HCT116 (cell line): Measurements from ENCODE around the gene NBAS. TPM values are rescaled to one million over a fixed set of nuclear protein-coding genes. Genes with fewer than 3 reads are reported as not detected.

Experiments
- ATAC-seq: fragments of 200-7000 bp; cut with Tn5 transposase; 2 replicates; pipeline ENCODE4 v1.9.1; 2020; ENCODE audit warnings: mild to moderate bottlenecking, moderate library complexity
- BruUV-seq: library from RNA; stranded (reverse); fragments of 400-500 nt; replicated peaks from 2 replicates; lab custom pipeline; 2021; lab: Mats Ljungman, UMichigan
- CTCF ChIA-PET: fragments of 300-600 bp; sonication (Branson Sonifier 250); formaldehyde crosslinking; loops from one replicate; lab custom pipeline; 2021; ENCODE audit warnings: antibody characterized with exemption; lab: Charles Lee
- POLR2A ChIA-PET: fragments of 300-600, 350-600 bp; sonication (Branson Sonifier 250); formaldehyde crosslinking; loops from one replicate; lab custom pipeline; 2021; ENCODE audit warnings: antibody characterized with exemption; lab: Charles Lee
- RAD21 ChIA-PET, 2 experiments: fragments of 300-600 bp; sonication (Branson Sonifier 250); formaldehyde crosslinking; loops; one replicate each; lab custom pipeline; 2023; ENCODE audit warnings: low total read pairs in 2 of 2; ENCODE audit not compliant: uncharacterized antibody in 2 of 2, unreplicated experiment in 2 of 2, low non-redundant PET in 1 of 2; lab: Charles Lee
- DNase-seq: peaks from one replicate; pipeline ENCODE4 v3.0.0-alpha.2; 2010; ENCODE audit warnings: low read depth, low spot score
- H2AFZ ChIP-seq: fragments of 200-600 bp; shearing (Covaris generic), sonication (generic); 2 replicates; pipeline ENCODE4 v1.6.1; 2017; ENCODE audit warnings: low read depth, mixed run types, mixed read lengths, antibody characterized with exemption, low read length; ENCODE audit not compliant: poor library complexity, severe bottlenecking
- H3K27ac ChIP-seq: 2 replicates; pipeline ENCODE4 v1.5.1; 2012; ENCODE audit warnings: low read depth, low read length
- H3K27me3 ChIP-seq: fragments of 200-600 bp; sonication (generic); 2 replicates; pipeline ENCODE4 v1.6.1; 2016; ENCODE audit warnings: mixed run types, low read length, mixed read lengths; ENCODE audit not compliant: insufficient read depth
- H3K36me3 ChIP-seq, 2 experiments: fragments of 200-500 bp in 1 of 2; fragments of 200-600 bp in 1 of 2; sonication (Bioruptor generic) in 1 of 2; sonication (generic) in 1 of 2; 2 replicates each; pipeline versions ENCODE4 v1.5.1 to v1.6.1; 2014 to 2016; ENCODE audit warnings: low read length in 2 of 2, inconsistent platforms in 1 of 2, mixed read lengths in 1 of 2, mixed run types in 1 of 2; ENCODE audit not compliant: insufficient read depth in 2 of 2, control insufficient read depth in 1 of 2
- H3K4me1 ChIP-seq, 2 experiments: fragments of 200-600 bp in 1 of 2; sonication (generic) in 1 of 2; 2 replicates each; pipeline versions ENCODE4 v1.5.1 to v1.6.1; 2012 to 2017; ENCODE audit warnings: low read length in 2 of 2, inconsistent platforms in 1 of 2, mild to moderate bottlenecking in 1 of 2, mixed read lengths in 1 of 2, mixed run types in 1 of 2, moderate library complexity in 1 of 2; ENCODE audit not compliant: insufficient read depth in 2 of 2, control insufficient read depth in 1 of 2
- H3K4me2 ChIP-seq: fragments of 200-600 bp; sonication (generic); 2 replicates; pipeline ENCODE4 v1.6.1; 2017; ENCODE audit warnings: mixed run types, low read length, mixed read lengths
- H3K4me3 ChIP-seq, 2 experiments: fragments of 200-600 bp in 1 of 2; sonication (generic) in 1 of 2; replicated peaks in 1 of 2; 2 replicates each; pipeline ENCODE4 v1.5.1; 2011 to 2016; ENCODE audit warnings: low read length in 2 of 2, control low read depth in 1 of 2, low read depth in 1 of 2, mild to moderate bottlenecking in 1 of 2, mixed read lengths in 1 of 2, mixed run types in 1 of 2
- H3K79me2 ChIP-seq: fragments of 200-600 bp; sonication (generic); 2 replicates; pipeline ENCODE4 v1.6.1; 2017; ENCODE audit warnings: mild to moderate bottlenecking, mixed run types, low read length, moderate library complexity, mixed read lengths; ENCODE audit not compliant: insufficient read depth
- H3K9ac ChIP-seq: fragments of 200-600 bp; sonication (generic); 2 replicates; pipeline ENCODE4 v1.6.1; 2016; ENCODE audit warnings: low read length, mixed read lengths
- H3K9me2 ChIP-seq: fragments of 200-600 bp; sonication (generic), shearing (Covaris generic); 2 replicates; pipeline ENCODE4 v1.6.1; 2017; ENCODE audit warnings: mixed run types, mild to moderate bottlenecking, moderate library complexity; ENCODE audit not compliant: insufficient read depth
- H3K9me3 ChIP-seq, 2 experiments: fragments of 200-500 bp in 1 of 2; fragments of 200-600 bp in 1 of 2; sonication (Bioruptor generic) in 1 of 2; sonication (generic) in 1 of 2; 2 replicates each; pipeline ENCODE4 v1.6.1; 2014 to 2017; ENCODE audit warnings: low read length in 2 of 2, mixed read lengths in 2 of 2, inconsistent platforms in 1 of 2, low read depth in 1 of 2, mild to moderate bottlenecking in 1 of 2, mixed run types in 1 of 2, moderate library complexity in 1 of 2; ENCODE audit not compliant: control insufficient read depth in 1 of 2, insufficient read depth in 1 of 2
- H4K20me1 ChIP-seq: fragments of 200-600 bp; sonication (generic), shearing (Covaris generic); 2 replicates; pipeline ENCODE4 v1.6.1; 2017; ENCODE audit warnings: mixed run types, mild to moderate bottlenecking, moderate library complexity; ENCODE audit not compliant: insufficient read depth
- CBX3 ChIP-seq: IDR thresholded peaks from 2 replicates; pipeline ENCODE4 v1.6.1; 2012; ENCODE audit warnings: low read depth
- CEBPB ChIP-seq: IDR thresholded peaks from 2 replicates; pipeline ENCODE4 v1.6.1; 2012; ENCODE audit warnings: low read depth
- EGR1 ChIP-seq: IDR thresholded peaks from 2 replicates; pipeline ENCODE4 v1.6.1; 2012; ENCODE audit warnings: low read depth
- ELF1 ChIP-seq: IDR thresholded peaks from 2 replicates; pipeline ENCODE4 v1.6.1; 2012; ENCODE audit warnings: low read depth, borderline replicate concordance
- EZH2 ChIP-seq: fragments of 200-600 bp; sonication (generic); IDR thresholded peaks from 2 replicates; pipeline ENCODE4 v1.6.1; 2017; ENCODE audit warnings: antibody characterized with exemption, mixed run types
- EZH2phosphoT487 ChIP-seq: fragments of 200-600 bp; IDR thresholded peaks from 2 replicates; pipeline ENCODE4 v1.6.1; 2018; ENCODE audit warnings: antibody characterized with exemption, borderline replicate concordance
- FOSL1 ChIP-seq: IDR thresholded peaks from 2 replicates; pipeline ENCODE4 v1.6.1; 2012; ENCODE audit warnings: low read depth
- JUND ChIP-seq: IDR thresholded peaks from 2 replicates; pipeline ENCODE4 v1.6.1; 2012
- POLR2A ChIP-seq: IDR thresholded peaks from 2 replicates; pipeline ENCODE4 v1.7.0; 2011; ENCODE audit warnings: borderline replicate concordance; ENCODE audit not compliant: insufficient read depth, insufficient read length; ENCODE audit errors: extremely low read depth
- SRF ChIP-seq: IDR thresholded peaks from 2 replicates; pipeline ENCODE4 v1.6.1; 2012; ENCODE audit warnings: low read depth
- TCF7L2 ChIP-seq: IDR thresholded peaks from 2 replicates; pipeline ENCODE4 v1.7.0; 2011; ENCODE audit warnings: borderline replicate concordance, inconsistent platforms; ENCODE audit not compliant: insufficient read depth, insufficient read length; ENCODE audit errors: extremely low read depth
- ZFX ChIP-seq: fragments of 450-650 bp; IDR thresholded peaks from 2 replicates; pipeline ENCODE4 v1.6.1; 2017
- intact Hi-C: fragments of 100-400 bp; cut with micrococcal nuclease; formaldehyde crosslinking; loops from 2 replicates; pipeline ENCODE4 v1.10.0; 2022
- total RNA-seq: library from RNA; stranded (reverse); gene quantifications from one replicate; pipeline ENCODE4 v1.2.1, GENCODE V29; 2021; ENCODE audit not compliant: unreplicated experiment
- TF ChIP-seq, protein P1 (sequence below): IDR thresholded peaks from 2 replicates; pipeline ENCODE4 v1.6.1; 2012; ENCODE audit warnings: low read depth
- TF ChIP-seq, protein P2 (sequence below): IDR thresholded peaks from 2 replicates; pipeline ENCODE4 v1.6.1; 2012

Gene NBAS
- total RNA-seq, 1 experiment from 2014 or later = 32.8 TPM

DNA sequence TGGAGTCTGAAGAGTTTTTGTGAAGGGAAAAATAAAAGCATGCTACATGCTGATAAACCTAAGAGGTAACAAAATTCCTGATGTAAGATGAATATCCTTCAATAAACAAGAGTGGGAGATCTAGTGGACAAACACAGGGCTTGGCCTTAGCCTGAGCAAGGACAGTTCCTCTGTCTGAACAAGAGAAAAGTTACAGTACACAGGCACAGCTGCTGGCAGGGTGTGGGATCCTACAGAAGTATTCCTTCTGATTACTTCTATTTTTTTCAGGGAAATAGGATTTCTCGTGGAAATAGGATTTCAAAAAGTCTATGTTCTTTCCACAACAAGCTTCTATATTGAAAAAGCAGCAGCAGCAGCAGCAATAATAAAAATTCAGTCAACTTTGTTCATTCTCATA is 54.1 kb downstream of the NBAS start:
- ChIA-PET POLR2A (no interaction called here), RAD21 (no interaction called here), CTCF (no interaction called here)
- no peaks in the 10 kb centered on the region for H3K79me2 ChIP-seq
- no peaks in the 10 kb centered on the region; a peak in 1 of 4 replicates for H3K4me1 ChIP-seq
- no peaks in the 10 kb centered on the region for H3K9me2 ChIP-seq
- no peaks in the 10 kb centered on the region for H3K27me3 ChIP-seq
- no peak overlapping the region for H3K27ac ChIP-seq
- no peaks in the 10 kb centered on the region for H3K9me3 ChIP-seq
- no peak overlapping the region for H3K4me2 ChIP-seq
- intact Hi-C loops = no loop called here
- no peak for ATAC-seq
- H2AFZ ChIP-seq = no peak overlapping the region
- H3K4me3 ChIP-seq = no peak overlapping the region
- no peaks in the 10 kb centered on the region for H4K20me1 ChIP-seq
- BruUV-seq = no TSS peak
- H3K36me3 ChIP-seq = 0 out of 4 replicates have a peak, but pooled peaks cover 0 to 2% of the 10 kb centered on the region in 2 experiments
- TF ChIP-seq ZFX = no peak
- no peak for TF ChIP-seq ELF1
- no peak for TF ChIP-seq FOSL1
- TF ChIP-seq EZH2phosphoT487 = no peak
- no peak for TF ChIP-seq JUND
- no peak for TF ChIP-seq EZH2
- TF ChIP-seq POLR2A = no peak
- TF ChIP-seq EGR1 = no peak
- TF ChIP-seq TCF7L2 = no peak
- TF ChIP-seq SRF = no peak
- TF ChIP-seq CEBPB = no peak
- TF ChIP-seq, protein P1, sequence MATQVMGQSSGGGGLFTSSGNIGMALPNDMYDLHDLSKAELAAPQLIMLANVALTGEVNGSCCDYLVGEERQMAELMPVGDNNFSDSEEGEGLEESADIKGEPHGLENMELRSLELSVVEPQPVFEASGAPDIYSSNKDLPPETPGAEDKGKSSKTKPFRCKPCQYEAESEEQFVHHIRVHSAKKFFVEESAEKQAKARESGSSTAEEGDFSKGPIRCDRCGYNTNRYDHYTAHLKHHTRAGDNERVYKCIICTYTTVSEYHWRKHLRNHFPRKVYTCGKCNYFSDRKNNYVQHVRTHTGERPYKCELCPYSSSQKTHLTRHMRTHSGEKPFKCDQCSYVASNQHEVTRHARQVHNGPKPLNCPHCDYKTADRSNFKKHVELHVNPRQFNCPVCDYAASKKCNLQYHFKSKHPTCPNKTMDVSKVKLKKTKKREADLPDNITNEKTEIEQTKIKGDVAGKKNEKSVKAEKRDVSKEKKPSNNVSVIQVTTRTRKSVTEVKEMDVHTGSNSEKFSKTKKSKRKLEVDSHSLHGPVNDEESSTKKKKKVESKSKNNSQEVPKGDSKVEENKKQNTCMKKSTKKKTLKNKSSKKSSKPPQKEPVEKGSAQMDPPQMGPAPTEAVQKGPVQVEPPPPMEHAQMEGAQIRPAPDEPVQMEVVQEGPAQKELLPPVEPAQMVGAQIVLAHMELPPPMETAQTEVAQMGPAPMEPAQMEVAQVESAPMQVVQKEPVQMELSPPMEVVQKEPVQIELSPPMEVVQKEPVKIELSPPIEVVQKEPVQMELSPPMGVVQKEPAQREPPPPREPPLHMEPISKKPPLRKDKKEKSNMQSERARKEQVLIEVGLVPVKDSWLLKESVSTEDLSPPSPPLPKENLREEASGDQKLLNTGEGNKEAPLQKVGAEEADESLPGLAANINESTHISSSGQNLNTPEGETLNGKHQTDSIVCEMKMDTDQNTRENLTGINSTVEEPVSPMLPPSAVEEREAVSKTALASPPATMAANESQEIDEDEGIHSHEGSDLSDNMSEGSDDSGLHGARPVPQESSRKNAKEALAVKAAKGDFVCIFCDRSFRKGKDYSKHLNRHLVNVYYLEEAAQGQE = no peak
- no peak for TF ChIP-seq CBX3
- TF ChIP-seq, protein P2, sequence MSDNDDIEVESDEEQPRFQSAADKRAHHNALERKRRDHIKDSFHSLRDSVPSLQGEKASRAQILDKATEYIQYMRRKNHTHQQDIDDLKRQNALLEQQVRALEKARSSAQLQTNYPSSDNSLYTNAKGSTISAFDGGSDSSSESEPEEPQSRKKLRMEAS = no peak
- TF ChIP-seq, all 23 proteins: peak for 0
- H3K9ac ChIP-seq = no peak overlapping the region
- DNase-seq = no peak
